ENCODE measurements around the gene PPP1R12B.
"Not testable (repeated sequence)": the region's sequence is repeated elsewhere in the genome, so short reads cannot be mapped to it uniquely, and the experiment has no call there.

- not testable (repeated sequence) for TF ChIP-seq CTCF (IDR thresholded peaks at IDR 0.05); TCF7L2 (IDR thresholded peaks at IDR 0.05; ENCODE audit: low read depth, low read length); REST (IDR thresholded peaks at IDR 0.05; ENCODE audit: insufficient read depth in 1 of 2, low read depth in 2 of 2, low read length in 1 of 2); POLR2AphosphoS5 (IDR thresholded peaks at IDR 0.05; ENCODE audit: low read depth, low read length); SIN3A (IDR thresholded peaks at IDR 0.05; ENCODE audit: borderline replicate concordance, insufficient read depth, low read depth, low read length)
Measured at GRCh38 chr1:202630096-202630495, 281.6 kb downstream of the PPP1R12B start.

Data from Panc1 (cell line).